GM12872 (cell line): ENCODE measurements around the gene ENTPD1.

Experiments used
- TF ChIP-seq, protein P1 (sequence below): IDR thresholded peaks from 3 replicates; pipeline ENCODE4 v1.5.1; 2011; ENCODE audit warnings: low read depth, mild to moderate bottlenecking, low read length, moderate library complexity; ENCODE audit not compliant: insufficient read depth

ENTPD1 gene

DNA sequence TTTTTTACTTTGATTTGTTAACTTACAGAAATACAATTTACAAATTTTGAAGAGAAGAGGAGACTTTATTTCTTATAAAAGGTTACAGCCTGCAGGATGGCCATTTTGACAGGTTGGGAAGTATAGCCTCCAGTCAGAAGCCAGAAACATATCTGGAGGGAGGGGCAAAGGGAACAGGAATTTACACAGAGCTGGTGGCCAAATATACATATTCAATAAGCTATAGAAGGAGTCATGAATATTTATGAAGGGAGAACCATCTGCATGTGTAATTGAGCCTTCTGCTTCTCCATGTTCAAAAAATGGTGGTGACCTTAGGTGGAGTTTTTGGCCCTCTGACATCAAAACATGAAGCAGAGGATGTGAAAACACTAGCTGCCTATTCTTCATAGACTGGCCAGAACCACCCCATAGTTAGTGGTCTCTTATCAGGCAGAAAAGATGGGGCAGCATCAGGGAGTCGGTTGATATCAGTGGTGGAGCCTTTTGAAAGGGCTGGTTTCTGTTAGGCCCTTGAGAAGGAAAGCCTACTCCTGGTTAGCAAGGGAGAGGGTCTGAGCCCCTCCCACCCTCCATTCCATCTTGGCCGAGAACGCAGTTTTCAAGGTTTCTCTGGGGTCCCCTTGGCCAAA, 57.2 kb downstream of the ENTPD1 start:
- TF ChIP-seq, protein P1, sequence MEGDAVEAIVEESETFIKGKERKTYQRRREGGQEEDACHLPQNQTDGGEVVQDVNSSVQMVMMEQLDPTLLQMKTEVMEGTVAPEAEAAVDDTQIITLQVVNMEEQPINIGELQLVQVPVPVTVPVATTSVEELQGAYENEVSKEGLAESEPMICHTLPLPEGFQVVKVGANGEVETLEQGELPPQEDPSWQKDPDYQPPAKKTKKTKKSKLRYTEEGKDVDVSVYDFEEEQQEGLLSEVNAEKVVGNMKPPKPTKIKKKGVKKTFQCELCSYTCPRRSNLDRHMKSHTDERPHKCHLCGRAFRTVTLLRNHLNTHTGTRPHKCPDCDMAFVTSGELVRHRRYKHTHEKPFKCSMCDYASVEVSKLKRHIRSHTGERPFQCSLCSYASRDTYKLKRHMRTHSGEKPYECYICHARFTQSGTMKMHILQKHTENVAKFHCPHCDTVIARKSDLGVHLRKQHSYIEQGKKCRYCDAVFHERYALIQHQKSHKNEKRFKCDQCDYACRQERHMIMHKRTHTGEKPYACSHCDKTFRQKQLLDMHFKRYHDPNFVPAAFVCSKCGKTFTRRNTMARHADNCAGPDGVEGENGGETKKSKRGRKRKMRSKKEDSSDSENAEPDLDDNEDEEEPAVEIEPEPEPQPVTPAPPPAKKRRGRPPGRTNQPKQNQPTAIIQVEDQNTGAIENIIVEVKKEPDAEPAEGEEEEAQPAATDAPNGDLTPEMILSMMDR = no peak

DNA sequence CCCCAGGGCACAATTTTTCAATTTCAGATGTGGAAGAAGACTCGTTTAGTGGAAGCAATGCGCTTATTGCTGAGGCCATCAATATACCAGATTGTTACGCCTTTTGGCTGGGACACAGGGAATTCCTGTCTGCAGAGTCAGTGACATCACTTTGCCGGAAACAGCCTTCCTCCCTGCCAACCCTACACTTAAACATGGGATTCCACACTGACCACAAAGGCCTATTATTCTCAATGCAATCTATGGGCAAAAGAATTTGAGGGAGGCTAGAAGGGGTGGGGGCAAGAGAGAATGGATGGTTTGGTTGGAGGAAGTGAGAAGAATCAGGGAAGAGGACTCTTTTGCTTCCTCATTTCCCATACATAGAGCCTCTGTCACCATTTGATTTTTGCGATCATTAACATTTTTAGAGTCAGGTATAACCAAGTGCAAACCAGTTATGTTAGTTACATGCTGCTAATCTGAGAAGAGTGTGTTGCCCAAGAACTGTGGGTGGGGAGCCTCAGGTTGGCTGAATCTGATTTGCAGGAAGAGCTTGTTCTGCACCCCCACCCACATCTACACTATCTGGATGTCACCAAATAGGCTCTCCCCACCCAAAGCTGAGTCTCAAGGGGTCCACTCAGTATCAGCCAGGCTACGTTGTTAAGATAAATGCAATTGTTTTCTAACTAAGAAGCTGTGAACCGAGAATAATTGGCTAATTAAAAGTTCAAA, 58.2 kb downstream of the ENTPD1 start:
- TF ChIP-seq, protein P1 = no peak

DNA sequence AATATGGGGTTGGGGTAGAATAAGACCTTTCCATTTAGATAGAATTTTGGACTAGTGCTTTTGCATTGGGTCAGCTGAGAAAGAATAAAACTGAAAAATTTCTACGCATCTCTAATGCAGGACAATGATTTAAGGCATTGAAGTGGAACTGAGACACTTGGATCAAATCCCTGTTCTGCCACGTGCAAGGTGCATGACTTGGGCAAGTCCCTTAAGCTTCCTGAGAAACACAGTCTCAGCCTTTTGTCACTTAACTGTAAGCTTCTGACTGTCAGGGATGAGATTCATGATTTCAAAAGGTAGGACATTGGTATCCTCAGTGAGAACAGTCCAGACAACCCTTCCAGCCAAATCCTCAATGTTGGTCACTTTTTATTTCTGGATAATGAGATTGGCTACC, 59.2 kb downstream of the ENTPD1 start:
- TF ChIP-seq, protein P1 = no peak

DNA sequence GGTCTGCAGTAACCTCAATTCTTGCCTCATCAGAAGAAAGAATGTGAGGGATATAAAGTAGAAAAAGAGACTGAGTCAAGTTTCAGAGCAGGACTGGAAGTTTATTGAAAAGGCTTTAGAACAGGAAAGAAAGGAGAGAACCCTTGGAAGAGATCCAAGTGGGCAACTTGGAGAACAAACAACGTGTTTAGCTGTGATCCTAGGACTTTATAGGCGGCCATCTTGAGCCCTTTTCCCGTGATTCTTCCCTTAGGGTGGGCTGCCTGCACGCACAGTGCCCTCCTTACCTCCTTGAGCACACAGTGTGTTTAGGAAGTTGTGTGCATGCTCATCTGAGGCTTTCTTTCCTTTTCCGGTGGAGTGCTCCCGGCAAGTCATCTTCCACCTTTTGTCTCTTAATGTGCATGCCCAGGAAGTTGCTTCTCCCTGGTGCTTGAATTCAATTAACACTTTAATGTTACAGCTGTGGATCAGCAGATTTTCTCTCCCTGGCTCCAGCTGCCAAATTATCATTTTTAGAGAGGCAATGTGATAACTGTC, 59.8 kb downstream of the ENTPD1 start:
- TF ChIP-seq, protein P1 = no peak

GRCh38 chr10:95818010-95818409, 62.0 kb downstream of the ENTPD1 start:
- TF ChIP-seq, protein P1 = no peak

DNA sequence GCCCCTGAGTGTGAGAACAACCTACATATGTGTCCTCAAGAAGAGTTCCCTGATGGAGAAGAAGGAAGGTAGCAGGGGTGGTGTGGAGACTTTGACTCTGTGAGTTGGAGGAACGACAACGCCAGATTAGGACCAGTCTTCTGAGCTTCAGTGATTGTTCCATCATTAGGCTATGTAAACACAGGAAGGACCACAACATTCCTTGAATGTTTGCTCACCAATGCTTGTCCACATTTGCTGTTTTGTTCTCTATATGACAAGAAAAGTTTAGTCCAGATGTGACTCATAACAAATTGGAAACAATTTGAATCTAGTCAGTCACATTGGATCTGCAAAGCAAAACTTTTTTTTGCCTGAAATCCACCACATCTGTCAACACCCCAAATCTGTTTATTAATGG, 62.7 kb downstream of the ENTPD1 start:
- TF ChIP-seq, protein P1 = no peak

DNA sequence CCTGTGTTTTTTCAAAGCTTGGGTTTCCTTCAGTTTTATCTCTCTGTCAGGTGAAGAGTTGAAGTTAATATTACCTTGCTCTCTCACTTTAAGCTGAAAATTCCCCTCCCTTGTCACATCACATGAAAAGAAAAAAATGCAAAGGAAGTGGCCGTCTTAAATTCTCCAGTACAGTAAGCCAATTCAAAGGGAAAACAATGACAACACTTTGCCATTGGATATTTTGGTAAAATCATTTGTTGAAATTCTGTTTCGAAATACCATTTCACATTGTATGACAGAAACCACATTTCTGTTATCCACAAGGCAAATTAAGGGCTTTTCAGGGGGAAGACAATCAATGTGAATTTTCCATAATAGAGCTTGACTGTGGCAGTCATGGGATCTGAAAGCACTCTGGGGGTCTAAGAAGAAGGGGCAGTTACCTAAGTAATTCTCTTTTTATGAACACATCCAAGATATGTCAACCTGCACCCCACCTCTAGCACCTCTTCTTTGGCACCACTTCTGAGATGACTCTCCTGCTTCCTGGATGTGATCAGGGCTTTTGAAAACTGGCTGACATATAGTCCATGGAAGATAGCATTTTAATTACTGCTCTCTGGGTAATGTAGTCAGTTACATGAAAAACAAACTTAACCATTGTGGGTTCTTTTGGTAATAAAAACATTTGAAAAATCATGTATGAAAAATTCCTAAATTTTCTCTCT, 63.8 kb downstream of the ENTPD1 start:
- TF ChIP-seq, protein P1 = no peak
